CD14-positive monocyte (primary cell): Measurements from ENCODE around the gene CD93. TPM values are rescaled to one million over a fixed set of nuclear protein-coding genes. Genes with fewer than 3 reads are reported as not detected.

Source experiments
- DNase-seq, 3 donors: peaks; one replicate each; pipeline ENCODE4 v3.0.0-alpha.2; 2011 to 2022
- H2AFZ ChIP-seq: 2 replicates; pipeline ENCODE4 v1.6.0; 2012; ENCODE audit warnings: mild to moderate bottlenecking, low read depth, low read length, inconsistent platforms; ENCODE audit not compliant: insufficient read depth, poor library complexity, severe bottlenecking
- H3K27ac ChIP-seq, 2 donors: 1 replicate in 1 of 2; 2 replicates in 1 of 2; pipeline ENCODE4 v1.5.1; 2012 to 2013; ENCODE audit warnings: low read length in 2 of 2, control low read depth in 1 of 2, inconsistent platforms in 1 of 2, low read depth in 1 of 2, mild to moderate bottlenecking in 1 of 2
- H3K27me3 ChIP-seq, 2 donors: one replicate each; pipeline versions ENCODE4 v1.6.0 to v1.6.1; 2011 to 2013; ENCODE audit warnings: low read length in 2 of 2; ENCODE audit not compliant: control insufficient read depth in 2 of 2, insufficient read depth in 2 of 2
- H3K36me3 ChIP-seq, 2 donors: replicated peaks in 1 of 2; 1 replicate in 1 of 2; 2 replicates in 1 of 2; pipeline versions ENCODE4 v1.5.1 to v1.6.1; 2012 to 2013; ENCODE audit warnings: low read length in 2 of 2, control low read depth in 1 of 2, inconsistent platforms in 1 of 2, mild to moderate bottlenecking in 1 of 2; ENCODE audit not compliant: insufficient read depth in 2 of 2, control insufficient read depth in 1 of 2
- H3K4me1 ChIP-seq, 2 donors: 1 replicate in 1 of 2; 2 replicates in 1 of 2; pipeline versions ENCODE4 v1.5.1 to v1.6.1; 2012 to 2013; ENCODE audit warnings: low read length in 2 of 2, control low read depth in 1 of 2, inconsistent platforms in 1 of 2, mild to moderate bottlenecking in 1 of 2, moderate library complexity in 1 of 2; ENCODE audit not compliant: insufficient read depth in 2 of 2, control insufficient read depth in 1 of 2
- H3K4me2 ChIP-seq: replicated peaks from 2 replicates; pipeline ENCODE3; 2012; ENCODE audit warnings: low read length, moderate library complexity, mild to moderate bottlenecking; ENCODE audit not compliant: poor library complexity, severe bottlenecking; ENCODE audit errors: extremely low read depth
- H3K4me3 ChIP-seq, 3 experiments: fragments of 200-600 bp in 1 of 3; sonication (generic) in 1 of 3; replicated peaks in 1 of 3; 1 replicate in 2 of 3; 2 replicates in 1 of 3; pipeline ENCODE4 v1.5.1; 2011 to 2013; ENCODE audit warnings: low read length in 3 of 3, mild to moderate bottlenecking in 3 of 3, control low read depth in 2 of 3, low read depth in 2 of 3, inconsistent platforms in 1 of 3, moderate library complexity in 1 of 3
- H3K79me2 ChIP-seq: 2 replicates; pipeline ENCODE4 v1.6.0; 2012; ENCODE audit warnings: mild to moderate bottlenecking, control low read depth, inconsistent platforms, low read length, moderate library complexity; ENCODE audit not compliant: insufficient read depth
- H3K9ac ChIP-seq: 2 replicates; pipeline ENCODE4 v1.6.0; 2017; ENCODE audit warnings: low read length, mild to moderate bottlenecking; ENCODE audit not compliant: insufficient read depth, poor library complexity, severe bottlenecking
- H3K9me3 ChIP-seq, 2 donors: replicated peaks in 1 of 2; 1 replicate in 1 of 2; 2 replicates in 1 of 2; pipeline versions ENCODE4 v1.5.1 to v1.6.1; 2012 to 2013; ENCODE audit warnings: low read length in 2 of 2, control low read depth in 1 of 2; ENCODE audit not compliant: control insufficient read depth in 1 of 2, insufficient read depth in 1 of 2
- H4K20me1 ChIP-seq: 2 replicates; pipeline ENCODE4 v1.6.0; 2012; ENCODE audit warnings: mild to moderate bottlenecking, low read length, control low read depth, moderate library complexity; ENCODE audit not compliant: insufficient read depth
- H3K27ac Mint-ChIP-seq, 7 donors: one replicate each; pipeline ENCODE4 v1.8.0; 2020; ENCODE audit warnings: mild to moderate bottlenecking in 7 of 7, mixed read lengths in 7 of 7, moderate library complexity in 6 of 7, inconsistent platforms in 2 of 7
- H3K27me3 Mint-ChIP-seq, 3 donors: one replicate each; pipeline ENCODE4 v1.8.0; 2021 to 2022; ENCODE audit warnings: low read depth in 3 of 3, mild to moderate bottlenecking in 3 of 3, mixed read lengths in 3 of 3, moderate library complexity in 3 of 3, inconsistent platforms in 1 of 3
- H3K36me3 Mint-ChIP-seq, 2 donors: one replicate each; pipeline ENCODE4 v1.8.0; 2020; ENCODE audit warnings: mixed read lengths in 2 of 2, inconsistent platforms in 1 of 2, mild to moderate bottlenecking in 1 of 2
- H3K4me1 Mint-ChIP-seq: one replicate; pipeline ENCODE4 v1.8.0; 2020; ENCODE audit warnings: mild to moderate bottlenecking, mixed read lengths
- H3K4me3 Mint-ChIP-seq, 2 donors: one replicate each; pipeline ENCODE4 v1.8.0; 2020; ENCODE audit warnings: mild to moderate bottlenecking in 2 of 2, mixed read lengths in 2 of 2, moderate library complexity in 1 of 2
- H3K9me3 Mint-ChIP-seq, 7 donors: one replicate each; pipeline ENCODE4 v1.8.0; 2020 to 2022; ENCODE audit warnings: mixed read lengths in 7 of 7, mild to moderate bottlenecking in 6 of 7, moderate library complexity in 6 of 7, inconsistent platforms in 2 of 7
- WGBS: methylation state at CpG from one replicate; pipeline ENCODE4 v1.1.5; 2013; ENCODE audit warnings: missing lambda C conversion rate; ENCODE audit not compliant: insufficient coverage; 5-methylcytosine and 5-hydroxymethylcytosine counted together
- intact Hi-C, 2 donors: fragments of 100-400 bp; cut with micrococcal nuclease; formaldehyde crosslinking; loops; one replicate each; pipeline versions ENCODE4 v1.15.0 to v1.15.1; 2023
- polyA plus RNA-seq, 3 donors: library from polyadenylated mRNA; depleted of rRNA in 1 of 3; unstranded in 2 of 3; stranded (reverse) in 1 of 3; fragments of 300-500 nt in 2 of 3; fragments of >200 nt in 1 of 3; fragmentation: Illumina TruSeq in 2 of 3; gene quantifications; 1 replicate in 2 of 3; 2 replicates in 1 of 3; pipeline ENCODE4 v1.2.3, GENCODE V29; 2012 to 2021
- TF ChIP-seq, protein P1 (sequence below): fragments of 200-600 bp; IDR thresholded peaks from one replicate; pipeline ENCODE4 v1.8.0; 2022; ENCODE audit warnings: antibody characterized with exemption, mild to moderate bottlenecking

The CD93 gene
- polyA plus RNA-seq, 3 donors, result 26.0 to 170 (median 48.9) TPM

DNA sequence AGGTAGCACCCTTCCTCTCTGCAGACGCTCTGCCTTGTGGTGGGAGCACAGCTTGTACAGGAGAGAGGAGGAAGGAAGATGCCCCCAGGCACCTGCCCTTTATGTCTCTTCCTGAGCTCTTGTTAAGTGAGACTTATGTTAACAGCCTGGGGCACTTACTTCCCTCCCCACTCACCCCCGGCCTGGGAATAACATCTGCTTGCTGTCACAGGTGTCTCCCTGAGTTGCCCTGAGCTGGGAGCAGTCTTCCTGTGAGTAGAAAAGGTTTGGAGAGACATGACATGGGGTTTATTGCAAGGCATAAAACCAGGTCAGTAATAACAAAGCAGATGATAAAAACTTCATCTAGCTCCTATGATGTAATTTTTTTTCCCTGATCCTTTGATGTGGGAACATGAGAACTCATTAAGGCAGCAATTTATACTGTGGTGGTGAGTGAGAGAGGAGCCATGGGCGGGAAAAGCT is 49.1 kb downstream of the CD93 start:
- DNase-seq, result no peak
- Histone ChIP-seq H2AFZ (no peak overlapping the region), H3K9ac (no peak overlapping the region), H3K9me3 (no peaks in the 10 kb centered on the region), H3K4me3 (no peak overlapping the region), H3K79me2 (no peaks in the 10 kb centered on the region), H4K20me1 (no peaks in the 10 kb centered on the region), H3K4me1 (peaks cover 0 to 15% of the 10 kb centered on the region in 2 donors), H3K4me2 (no peak overlapping the region), H3K36me3 (no peaks in the 10 kb centered on the region), H3K27me3 (peaks cover 30 to 47% of the 10 kb centered on the region in 2 donors), H3K27ac (no peak overlapping the region)
- Mint-ChIP-seq H3K27ac (no peak overlapping the region), H3K4me1 (peaks cover 16% of the 10 kb centered on the region), H3K4me3 (peak overlapping the region in 1 of 2 donors; percentile 77), H3K36me3 (peaks cover 0 to 5% of the 10 kb centered on the region in 2 donors), H3K9me3 (peaks cover 3 to 9% (median 6%) of the 10 kb centered on the region in 7 donors), H3K27me3 (peaks cover 47 to 73% (median 56%) of the 10 kb centered on the region in 3 donors)
- TF ChIP-seq, protein P1, sequence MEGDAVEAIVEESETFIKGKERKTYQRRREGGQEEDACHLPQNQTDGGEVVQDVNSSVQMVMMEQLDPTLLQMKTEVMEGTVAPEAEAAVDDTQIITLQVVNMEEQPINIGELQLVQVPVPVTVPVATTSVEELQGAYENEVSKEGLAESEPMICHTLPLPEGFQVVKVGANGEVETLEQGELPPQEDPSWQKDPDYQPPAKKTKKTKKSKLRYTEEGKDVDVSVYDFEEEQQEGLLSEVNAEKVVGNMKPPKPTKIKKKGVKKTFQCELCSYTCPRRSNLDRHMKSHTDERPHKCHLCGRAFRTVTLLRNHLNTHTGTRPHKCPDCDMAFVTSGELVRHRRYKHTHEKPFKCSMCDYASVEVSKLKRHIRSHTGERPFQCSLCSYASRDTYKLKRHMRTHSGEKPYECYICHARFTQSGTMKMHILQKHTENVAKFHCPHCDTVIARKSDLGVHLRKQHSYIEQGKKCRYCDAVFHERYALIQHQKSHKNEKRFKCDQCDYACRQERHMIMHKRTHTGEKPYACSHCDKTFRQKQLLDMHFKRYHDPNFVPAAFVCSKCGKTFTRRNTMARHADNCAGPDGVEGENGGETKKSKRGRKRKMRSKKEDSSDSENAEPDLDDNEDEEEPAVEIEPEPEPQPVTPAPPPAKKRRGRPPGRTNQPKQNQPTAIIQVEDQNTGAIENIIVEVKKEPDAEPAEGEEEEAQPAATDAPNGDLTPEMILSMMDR, result no peak
- intact Hi-C loops, result no loop called here
- WGBS, result no CpG with 5 or more reads among the region's 3 CpGs

DNA sequence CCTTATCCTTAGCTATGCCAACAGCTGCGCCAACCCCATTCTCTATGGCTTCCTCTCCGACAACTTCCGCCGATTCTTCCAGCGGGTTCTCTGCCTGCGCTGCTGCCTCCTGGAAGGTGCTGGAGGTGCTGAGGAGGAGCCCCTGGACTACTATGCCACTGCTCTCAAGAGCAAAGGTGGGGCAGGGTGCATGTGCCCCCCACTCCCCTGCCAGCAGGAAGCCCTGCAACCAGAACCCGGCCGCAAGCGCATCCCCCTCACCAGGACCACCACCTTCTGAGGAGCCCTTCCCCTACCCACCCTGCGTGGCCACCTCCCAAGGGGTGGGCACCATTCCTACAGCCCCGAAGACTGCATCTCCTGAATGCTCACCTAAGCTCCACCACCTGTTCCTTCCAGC is 49.8 kb downstream of the CD93 start:
- WGBS, result 96% methylated on average over 9 of the region's 11 CpGs
- H3K4me1 ChIP-seq, result peaks cover 0 to 15% of the 10 kb centered on the region in 2 donors
- no peak overlapping the region for H3K4me2 ChIP-seq
- Mint-ChIP-seq H3K27me3 (peaks cover 47 to 70% (median 54%) of the 10 kb centered on the region in 3 donors), H3K4me3 (peak overlapping the region in 1 of 2 donors; percentile 77), H3K27ac (no peak overlapping the region), H3K36me3 (peaks cover 0 to 5% of the 10 kb centered on the region in 2 donors), H3K9me3 (peaks cover 3 to 9% (median 6%) of the 10 kb centered on the region in 7 donors), H3K4me1 (peaks cover 15% of the 10 kb centered on the region)
- H3K27me3 ChIP-seq, result peaks cover 30 to 47% of the 10 kb centered on the region in 2 donors
- H3K27ac ChIP-seq, result no peak overlapping the region
- no peaks in the 10 kb centered on the region for H3K79me2 ChIP-seq
- no peaks in the 10 kb centered on the region for H3K9me3 ChIP-seq
- H4K20me1 ChIP-seq, result no peaks in the 10 kb centered on the region
- intact Hi-C loops, result no loop called here
- H3K9ac ChIP-seq, result no peak overlapping the region
- no peaks in the 10 kb centered on the region for H3K36me3 ChIP-seq
- no peak for DNase-seq
- no peak overlapping the region for H2AFZ ChIP-seq
- TF ChIP-seq, protein P1, result no peak
- H3K4me3 ChIP-seq, result no peak overlapping the region
